DND-41 (cell line): ENCODE results near the gene CSN3.

Source experiments
- ATAC-seq: fragments of 200-7000 bp; cut with Tn5 transposase; 3 replicates; pipeline ENCODE4 v1.9.1; 2021; ENCODE audit warnings: low read depth; ENCODE audit not compliant: insufficient read depth
- DNase-seq: peaks from one replicate; pipeline ENCODE4 v3.0.0-alpha.2; 2020
- H2AFZ ChIP-seq: 2 replicates; pipeline ENCODE4 v1.6.0; 2012; ENCODE audit warnings: low read depth, low read length
- H3K27ac ChIP-seq: 2 replicates; pipeline ENCODE4 v1.5.1; 2012; ENCODE audit warnings: low read length, inconsistent platforms
- H3K27me3 ChIP-seq: fragments of 200-600 bp; sonication (generic); 2 replicates; pipeline ENCODE4 v1.6.0; 2012; ENCODE audit warnings: low read length, mild to moderate bottlenecking, inconsistent platforms; ENCODE audit not compliant: insufficient read depth, poor library complexity
- H3K36me3 ChIP-seq: 2 replicates; pipeline ENCODE4 v1.5.1; 2012; ENCODE audit warnings: low read length, inconsistent platforms; ENCODE audit not compliant: insufficient read depth
- H3K4me1 ChIP-seq: 2 replicates; pipeline ENCODE4 v1.5.1; 2012; ENCODE audit warnings: mild to moderate bottlenecking, low read length; ENCODE audit not compliant: insufficient read depth
- H3K4me2 ChIP-seq: 2 replicates; pipeline ENCODE4 v1.6.0; 2012; ENCODE audit warnings: mild to moderate bottlenecking, moderate library complexity, low read length, inconsistent platforms; ENCODE audit not compliant: insufficient read depth
- H3K4me3 ChIP-seq, 2 experiments: fragments of 200-600 bp in 1 of 2; shearing (Covaris generic) in 1 of 2; 2 replicates each; pipeline ENCODE4 v1.5.1; 2012 to 2016; ENCODE audit warnings: inconsistent platforms in 2 of 2, low read length in 2 of 2, mild to moderate bottlenecking in 2 of 2, low read depth in 1 of 2, moderate library complexity in 1 of 2
- H3K79me2 ChIP-seq: 2 replicates; pipeline ENCODE4 v1.6.0; 2012; ENCODE audit warnings: low read length, inconsistent platforms; ENCODE audit not compliant: insufficient read depth
- H3K9ac ChIP-seq: 2 replicates; pipeline ENCODE4 v1.6.0; 2012; ENCODE audit warnings: low read depth, mild to moderate bottlenecking, inconsistent platforms, low read length, moderate library complexity
- H3K9me3 ChIP-seq: 2 replicates; pipeline ENCODE4 v1.5.1; 2012; ENCODE audit warnings: low read length, moderate library complexity, mild to moderate bottlenecking, inconsistent platforms; ENCODE audit not compliant: insufficient read depth, severe bottlenecking
- H4K20me1 ChIP-seq: 2 replicates; pipeline ENCODE4 v1.6.0; 2012; ENCODE audit warnings: low read length; ENCODE audit not compliant: insufficient read depth
- EZH2 ChIP-seq: IDR thresholded peaks from 3 replicates; pipeline ENCODE4 v1.6.1; 2012; ENCODE audit warnings: borderline replicate concordance, low read depth, mild to moderate bottlenecking, moderate library complexity, low read length, inconsistent platforms; ENCODE audit not compliant: severe bottlenecking
- TF ChIP-seq, protein P1 (sequence below): IDR thresholded peaks from 2 replicates; pipeline ENCODE4 v1.5.1; 2012; ENCODE audit warnings: borderline replicate concordance, low read length, moderate library complexity, mild to moderate bottlenecking; ENCODE audit not compliant: poor library complexity, severe bottlenecking; ENCODE audit errors: extremely low read depth

The CSN3 gene

DNA sequence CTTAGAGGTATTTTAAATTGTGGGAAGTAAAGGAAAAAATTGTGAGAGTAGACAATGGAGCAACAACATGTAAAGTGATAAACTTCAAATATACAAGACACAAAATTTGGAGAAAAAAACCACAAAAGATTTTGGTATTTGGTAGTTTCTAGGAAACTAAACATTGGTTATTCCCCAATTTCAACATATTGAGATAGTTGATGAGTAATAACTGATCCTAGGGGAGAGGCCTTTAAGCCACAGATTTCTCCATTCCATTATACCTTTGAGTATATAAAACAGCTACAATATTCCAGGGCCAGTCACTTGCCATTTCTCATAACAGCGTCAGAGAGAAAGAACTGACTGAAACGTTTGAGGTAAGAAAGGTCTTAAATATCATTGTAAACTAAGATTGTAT is 16.6 kb upstream of the CSN3 start, which contains the start of gene FDCSP:
TSS of gene FDCSP (plus strand) at position 301 of the 400 bp plus-strand sequence. CDS start 5,071 bp downstream, outside the sequence.
- H3K27me3 ChIP-seq: no peaks in the 10 kb centered on the region
- no peaks in the 10 kb centered on the region for H3K79me2 ChIP-seq
- no peak within 1 kb of the TSS for H3K27ac ChIP-seq
- H4K20me1 ChIP-seq: no peaks in the 10 kb centered on the region
- DNase-seq (no peak), ATAC-seq (no peak)
- no peaks in the 10 kb centered on the region for H3K9me3 ChIP-seq
- no peak for TF ChIP-seq EZH2
- TF ChIP-seq, protein P1, sequence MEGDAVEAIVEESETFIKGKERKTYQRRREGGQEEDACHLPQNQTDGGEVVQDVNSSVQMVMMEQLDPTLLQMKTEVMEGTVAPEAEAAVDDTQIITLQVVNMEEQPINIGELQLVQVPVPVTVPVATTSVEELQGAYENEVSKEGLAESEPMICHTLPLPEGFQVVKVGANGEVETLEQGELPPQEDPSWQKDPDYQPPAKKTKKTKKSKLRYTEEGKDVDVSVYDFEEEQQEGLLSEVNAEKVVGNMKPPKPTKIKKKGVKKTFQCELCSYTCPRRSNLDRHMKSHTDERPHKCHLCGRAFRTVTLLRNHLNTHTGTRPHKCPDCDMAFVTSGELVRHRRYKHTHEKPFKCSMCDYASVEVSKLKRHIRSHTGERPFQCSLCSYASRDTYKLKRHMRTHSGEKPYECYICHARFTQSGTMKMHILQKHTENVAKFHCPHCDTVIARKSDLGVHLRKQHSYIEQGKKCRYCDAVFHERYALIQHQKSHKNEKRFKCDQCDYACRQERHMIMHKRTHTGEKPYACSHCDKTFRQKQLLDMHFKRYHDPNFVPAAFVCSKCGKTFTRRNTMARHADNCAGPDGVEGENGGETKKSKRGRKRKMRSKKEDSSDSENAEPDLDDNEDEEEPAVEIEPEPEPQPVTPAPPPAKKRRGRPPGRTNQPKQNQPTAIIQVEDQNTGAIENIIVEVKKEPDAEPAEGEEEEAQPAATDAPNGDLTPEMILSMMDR: no peak
- no peak within 1 kb of the TSS for H3K9ac ChIP-seq
- no peak within 1 kb of the TSS for H2AFZ ChIP-seq
- H3K36me3 ChIP-seq: no peaks in the 10 kb centered on the region
- H3K4me3 ChIP-seq: no peak within 1 kb of the TSS
- no peaks in the 10 kb centered on the region for H3K4me1 ChIP-seq
- H3K4me2 ChIP-seq: no peak within 1 kb of the TSS

DNA sequence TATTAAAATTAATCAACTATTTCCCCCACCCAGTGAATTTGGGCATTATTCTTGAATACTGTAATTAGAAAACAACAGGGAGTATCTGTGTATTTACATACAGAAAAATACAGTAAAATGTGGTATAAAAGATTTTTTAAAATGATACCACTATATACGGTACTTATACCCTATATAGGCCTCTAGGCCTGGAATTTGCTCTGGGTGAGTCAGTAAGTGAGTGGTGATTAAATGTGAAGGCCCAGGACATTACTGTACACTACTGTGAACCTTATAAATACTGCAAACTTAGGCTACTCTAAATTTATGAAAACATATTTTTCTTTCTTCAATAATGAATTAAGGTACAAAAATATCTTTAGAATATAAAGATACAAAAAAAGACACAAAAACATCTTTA is 6.3 kb upstream of the CSN3 start:
- no peaks in the 10 kb centered on the region for H4K20me1 ChIP-seq

DNA sequence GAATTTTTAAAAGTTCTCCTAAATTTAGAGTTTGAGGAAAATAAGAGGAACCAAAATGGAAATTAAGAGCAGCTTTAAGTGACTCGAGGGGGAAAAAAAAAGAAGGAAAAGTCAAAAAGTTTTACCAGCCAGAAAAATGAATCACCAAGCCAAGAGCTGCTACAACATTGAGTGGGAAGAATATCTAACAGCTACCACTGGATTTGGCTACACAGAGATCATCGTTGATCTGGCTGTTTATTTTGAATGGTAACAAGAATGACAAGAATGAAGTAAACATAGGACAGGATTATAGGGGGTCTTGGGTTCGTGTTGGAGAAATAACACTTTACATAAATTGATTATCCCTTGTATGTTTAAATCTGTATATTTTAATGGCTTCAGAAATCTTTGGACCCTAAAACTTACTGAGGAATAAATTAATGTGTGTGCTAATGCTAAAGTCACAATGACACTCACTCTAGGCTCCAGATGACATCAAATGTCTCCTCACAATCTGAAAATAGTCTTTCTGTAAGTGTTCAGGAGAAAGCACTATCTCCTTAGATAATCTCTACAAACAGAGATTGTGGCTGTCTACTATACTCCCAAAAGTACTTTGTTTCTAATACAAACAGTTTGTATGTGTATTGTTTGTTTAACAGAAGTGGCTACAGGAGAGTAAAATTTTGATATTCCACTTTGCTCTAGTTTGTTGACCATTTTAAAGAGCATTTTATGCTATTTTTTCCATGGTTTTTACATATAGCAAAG is 3.1 kb upstream of the CSN3 start:
- Histone ChIP-seq H3K79me2 (no peaks in the 10 kb centered on the region), H2AFZ (no peak overlapping the region), H3K4me1 (no peaks in the 10 kb centered on the region), H3K4me2 (no peak overlapping the region), H4K20me1 (no peaks in the 10 kb centered on the region), H3K36me3 (no peaks in the 10 kb centered on the region), H3K9ac (no peak overlapping the region), H3K9me3 (no peaks in the 10 kb centered on the region), H3K4me3 (no peak overlapping the region), H3K27ac (no peak overlapping the region), H3K27me3 (peaks cover 3% of the 10 kb centered on the region)
- DNase-seq: no peak
- ATAC-seq: no peak
- no peak for TF ChIP-seq EZH2
- TF ChIP-seq, protein P1: no peak

More for the DNA sequence above, 6.3 kb upstream of the CSN3 start:
- no peaks in the 10 kb centered on the region for H3K4me1 ChIP-seq
- TF ChIP-seq EZH2: no peak
- H3K9ac ChIP-seq: no peak overlapping the region
- H3K36me3 ChIP-seq: no peaks in the 10 kb centered on the region
- no peaks in the 10 kb centered on the region for H3K79me2 ChIP-seq
- H3K27me3 ChIP-seq: no peaks in the 10 kb centered on the region
- DNase-seq (no peak), ATAC-seq (no peak)
- H3K4me2 ChIP-seq: no peak overlapping the region
- no peaks in the 10 kb centered on the region for H3K9me3 ChIP-seq
- no peak overlapping the region for H2AFZ ChIP-seq
- H3K27ac ChIP-seq: no peak overlapping the region
- H3K4me3 ChIP-seq: no peak overlapping the region

DNA sequence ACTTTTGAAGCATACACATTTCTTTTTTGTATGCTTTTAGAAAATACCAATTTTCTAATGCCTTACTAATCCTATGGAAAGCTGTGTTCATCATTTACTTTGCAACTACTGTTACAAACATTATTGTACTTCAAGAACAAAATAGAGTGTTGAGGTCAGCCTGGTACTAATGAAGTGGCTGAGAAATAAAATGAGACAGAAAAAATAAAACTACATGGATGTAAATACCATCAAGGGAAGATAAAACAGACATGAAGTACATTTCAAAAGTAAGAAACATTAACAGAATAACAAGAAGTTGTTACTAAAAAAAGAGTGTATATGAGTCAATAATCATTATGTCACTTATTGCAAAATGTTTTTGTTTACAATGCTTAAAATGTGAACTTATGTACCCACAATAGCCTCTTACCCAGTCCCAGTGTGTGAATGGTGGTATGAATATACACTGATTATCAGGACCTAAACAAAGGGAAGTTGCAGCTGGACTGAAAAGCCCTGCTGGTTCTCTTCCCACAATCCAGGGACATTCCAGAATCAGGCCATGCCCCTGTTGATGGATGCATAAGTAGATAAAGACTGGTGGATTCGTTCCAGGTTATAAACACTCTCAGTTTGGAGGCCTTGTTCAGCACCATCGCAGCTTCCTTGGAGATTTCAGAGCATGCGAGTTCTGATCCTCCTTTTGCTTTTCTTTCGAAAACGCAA is 2.4 kb upstream of the CSN3 start:
- no peak overlapping the region for H2AFZ ChIP-seq

More for the DNA sequence above, 2.4 kb upstream of the CSN3 start:
- TF ChIP-seq EZH2: no peak
- TF ChIP-seq, protein P1: no peak
- no peak overlapping the region for H3K27ac ChIP-seq
- no peaks in the 10 kb centered on the region for H3K79me2 ChIP-seq
- H3K9ac ChIP-seq: no peak overlapping the region
- no peaks in the 10 kb centered on the region for H4K20me1 ChIP-seq
- no peaks in the 10 kb centered on the region for H3K9me3 ChIP-seq
- H3K4me2 ChIP-seq: no peak overlapping the region
- DNase-seq: no peak
- no peak overlapping the region for H3K4me3 ChIP-seq
- no peak for ATAC-seq
- peaks cover 3% of the 10 kb centered on the region for H3K27me3 ChIP-seq
- H3K4me1 ChIP-seq: no peaks in the 10 kb centered on the region
- H3K36me3 ChIP-seq: no peaks in the 10 kb centered on the region
